SJCRH30 (cell line): ENCODE data around the gene AHCYL2. TPM values are rescaled to one million over a fixed set of nuclear protein-coding genes. Genes with fewer than 3 reads are reported as not detected.
"Not testable (repeated sequence)": the region's sequence is repeated elsewhere in the genome, so short reads cannot be mapped to it uniquely, and the experiment has no call there.

Experiments used
- DNase-seq, 2 experiments: peaks; one replicate each; pipeline ENCODE4 v3.0.0-alpha.2; 2015 to 2020
- H3K27ac ChIP-seq: fragments of 250-450 bp; sonication (Bioruptor Pico); 2 replicates; pipeline ENCODE4 v1.5.1; 2020; ENCODE audit warnings: mild to moderate bottlenecking, moderate library complexity
- H3K27me3 ChIP-seq: fragments of 250-450 bp; sonication (Bioruptor Pico); 2 replicates; pipeline ENCODE4 v1.5.1; 2020; ENCODE audit warnings: mild to moderate bottlenecking, moderate library complexity
- H3K36me3 ChIP-seq: fragments of 250-450 bp; sonication (Bioruptor Pico); 2 replicates; pipeline ENCODE4 v1.5.1; 2020; ENCODE audit warnings: mild to moderate bottlenecking, moderate library complexity
- H3K4me1 ChIP-seq: fragments of 250-450 bp; sonication (Bioruptor Pico); 2 replicates; pipeline ENCODE4 v1.5.1; 2020; ENCODE audit warnings: mild to moderate bottlenecking, moderate library complexity
- H3K4me3 ChIP-seq: fragments of 250-450 bp; sonication (Bioruptor Pico); 2 replicates; pipeline ENCODE4 v1.5.1; 2020; ENCODE audit warnings: mild to moderate bottlenecking, moderate library complexity
- H3K9me3 ChIP-seq: fragments of 250-450 bp; sonication (Bioruptor Pico); replicated peaks from 2 replicates; pipeline ENCODE4 v1.5.1; 2020; ENCODE audit warnings: mild to moderate bottlenecking, moderate library complexity
- total RNA-seq: library from RNA; depleted of rRNA; stranded (reverse); fragments of >200 nt; shearing (Covaris generic); gene quantifications from 2 replicates; pipeline ENCODE4 v1.2.3, GENCODE V29; 2014

The AHCYL2 gene
- total RNA-seq, 1 experiment from 2014 or later = 10.9 TPM

DNA sequence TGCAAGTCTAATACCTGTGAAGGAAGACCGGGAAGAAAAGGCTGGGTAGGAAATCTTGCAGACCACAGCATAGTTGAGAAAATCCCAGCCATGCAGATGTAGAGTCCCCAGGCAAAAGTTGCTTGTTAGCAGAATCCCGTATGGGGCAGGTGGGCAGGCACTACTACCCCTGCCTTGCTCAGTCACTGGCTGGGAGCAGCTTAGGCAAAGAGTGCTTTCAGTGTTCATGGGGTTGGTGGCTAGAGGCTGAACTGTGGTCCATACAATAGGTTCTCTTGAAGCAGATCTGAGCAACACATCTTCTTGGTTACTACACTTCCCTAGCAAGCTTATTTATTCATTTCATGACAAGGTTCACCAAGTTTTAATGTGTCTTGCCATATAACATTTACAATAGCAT, 92.6 kb downstream of the AHCYL2 start:
- no peaks in the 10 kb centered on the region for H3K36me3 ChIP-seq
- H3K4me1 ChIP-seq = peaks cover 15% of the 10 kb centered on the region
- DNase-seq = no peak
- H3K27me3 ChIP-seq = no peaks in the 10 kb centered on the region
- H3K27ac ChIP-seq = no peak overlapping the region
- no peaks in the 10 kb centered on the region for H3K9me3 ChIP-seq
- H3K4me3 ChIP-seq = no peak overlapping the region

DNA sequence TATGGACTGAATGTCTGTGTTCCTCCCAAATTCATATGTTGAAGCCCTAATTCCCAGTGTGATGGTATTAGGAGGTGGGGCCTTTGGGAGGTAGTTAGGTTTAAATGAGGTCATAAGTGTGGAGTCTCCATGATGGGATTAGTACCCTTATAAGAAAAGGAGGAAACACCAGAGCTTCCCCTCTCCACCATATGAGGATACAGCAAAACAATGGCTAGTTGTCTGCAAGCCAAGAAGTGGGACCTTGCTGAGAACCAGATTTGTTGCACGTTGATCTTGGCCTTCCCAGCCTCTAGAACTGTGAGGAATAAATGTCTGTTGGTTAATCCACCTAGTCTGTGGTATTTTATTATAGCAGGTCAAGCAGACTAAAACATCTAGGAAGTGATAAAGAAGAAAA, 102.2 kb downstream of the AHCYL2 start:
- Histone ChIP-seq H3K4me1 (peaks cover 6% of the 10 kb centered on the region; the same call in 1 of the 2 replicates), H3K9me3 (0 out of 2 replicates have a peak, but pooled peaks cover 3% of the 10 kb centered on the region), H3K27ac (no peak overlapping the region), H3K27me3 (no peaks in the 10 kb centered on the region), H3K4me3 (no peak overlapping the region), H3K36me3 (no peaks in the 10 kb centered on the region)
- DNase-seq = no peak

- peaks cover 6% of the 10 kb centered on the region; the same call in 1 of the 2 replicates for H3K4me1 ChIP-seq
- H3K9me3 ChIP-seq = no peaks in the 10 kb centered on the region
- no peak for DNase-seq
- H3K27ac ChIP-seq = no peak overlapping the region
- H3K4me3 ChIP-seq = no peak overlapping the region
- H3K36me3 ChIP-seq = no peaks in the 10 kb centered on the region
- no peaks in the 10 kb centered on the region for H3K27me3 ChIP-seq
Measured at GRCh38 chr7:129332254-129333035, 107.6 kb downstream of the AHCYL2 start.

DNA sequence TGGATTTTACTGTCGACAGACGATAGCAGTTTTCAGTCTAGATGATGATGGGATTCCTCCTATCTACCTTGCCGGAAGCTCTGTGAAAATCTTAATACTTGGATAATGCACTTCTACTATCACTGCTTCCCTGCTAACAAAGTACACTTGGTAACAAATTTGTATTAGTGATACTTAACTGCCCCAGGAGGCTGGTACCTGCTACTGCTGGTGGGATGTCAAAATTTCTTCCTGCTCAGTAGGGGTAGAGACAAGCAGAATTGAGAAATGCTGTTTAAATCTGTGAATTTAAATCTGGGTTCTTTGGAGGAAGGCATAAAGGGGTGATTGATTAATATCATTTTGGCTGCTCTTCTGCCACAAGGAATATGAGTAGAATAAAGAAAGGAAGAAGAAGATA, 109.6 kb downstream of the AHCYL2 start:
- Histone ChIP-seq H3K36me3 (no peaks in the 10 kb centered on the region), H3K4me1 (no peaks in the 10 kb centered on the region; the same call in 1 of the 2 replicates), H3K9me3 (no peaks in the 10 kb centered on the region), H3K27ac (no peak overlapping the region), H3K27me3 (no peaks in the 10 kb centered on the region), H3K4me3 (no peak overlapping the region)
- no peak for DNase-seq

- no peaks in the 10 kb centered on the region for H3K9me3 ChIP-seq
- no peaks in the 10 kb centered on the region for H3K27me3 ChIP-seq
- no peak for DNase-seq
- no peak overlapping the region for H3K27ac ChIP-seq
- no peak overlapping the region for H3K4me3 ChIP-seq
- no peaks in the 10 kb centered on the region for H3K36me3 ChIP-seq
- H3K4me1 ChIP-seq = no peaks in the 10 kb centered on the region
Measured at GRCh38 chr7:129338450-129338849, 113.6 kb downstream of the AHCYL2 start.

GRCh38 chr7:129341212-129341611, 116.4 kb downstream of the AHCYL2 start:
- no peak overlapping the region for H3K4me3 ChIP-seq
- H3K27me3 ChIP-seq = no peaks in the 10 kb centered on the region
- H3K4me1 ChIP-seq = no peaks in the 10 kb centered on the region
- H3K27ac ChIP-seq = no peak overlapping the region
- DNase-seq = no peak
- H3K9me3 ChIP-seq = no peaks in the 10 kb centered on the region
- H3K36me3 ChIP-seq = no peaks in the 10 kb centered on the region

DNA sequence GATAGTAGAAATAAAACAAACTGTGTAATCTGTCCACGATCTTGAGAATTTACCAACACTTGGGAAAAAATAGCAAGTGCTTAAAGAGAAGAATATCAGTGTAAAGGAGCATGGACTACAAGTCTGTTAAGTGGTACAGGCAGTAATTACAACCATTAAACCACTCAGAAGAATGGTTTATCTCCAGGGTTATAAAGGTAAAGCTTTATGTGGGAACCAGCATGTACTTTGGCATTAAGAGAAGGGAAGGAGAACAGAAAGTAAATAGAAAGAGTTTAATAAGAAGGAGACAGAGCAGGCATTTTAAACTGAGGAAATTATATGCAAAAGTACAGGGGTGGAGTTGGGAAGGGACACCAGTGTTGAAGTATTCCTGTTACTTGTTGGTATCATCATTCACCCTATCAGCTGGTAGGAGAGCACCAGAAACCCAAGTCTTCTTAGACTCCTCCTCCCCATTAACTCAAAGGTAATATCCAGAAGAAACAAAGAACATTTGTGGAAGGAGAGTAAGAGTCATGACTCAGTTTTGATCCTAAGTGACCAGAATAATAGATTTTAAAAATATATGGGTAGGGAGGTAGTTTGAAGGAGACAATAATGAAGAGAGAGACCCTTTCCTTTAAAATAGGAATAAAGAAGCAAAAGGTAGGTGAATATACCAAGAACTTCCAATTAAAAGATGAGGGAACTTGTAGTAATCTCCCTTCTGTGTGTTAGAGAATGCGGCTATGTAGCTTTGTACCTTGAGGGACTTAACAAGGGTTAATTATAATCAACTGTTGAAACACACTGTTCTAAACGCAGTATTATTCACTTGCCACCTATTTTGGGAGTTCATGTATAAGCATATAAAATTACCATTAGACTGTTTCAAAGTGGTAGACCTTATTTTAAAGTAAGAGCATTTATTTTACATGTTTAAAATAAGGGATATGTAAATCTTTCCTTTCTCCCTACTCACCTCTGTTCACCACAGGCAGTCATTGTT, 117.3 kb downstream of the AHCYL2 start:
- H3K27ac ChIP-seq = no peak overlapping the region
- no peaks in the 10 kb centered on the region for H3K4me1 ChIP-seq

DNA sequence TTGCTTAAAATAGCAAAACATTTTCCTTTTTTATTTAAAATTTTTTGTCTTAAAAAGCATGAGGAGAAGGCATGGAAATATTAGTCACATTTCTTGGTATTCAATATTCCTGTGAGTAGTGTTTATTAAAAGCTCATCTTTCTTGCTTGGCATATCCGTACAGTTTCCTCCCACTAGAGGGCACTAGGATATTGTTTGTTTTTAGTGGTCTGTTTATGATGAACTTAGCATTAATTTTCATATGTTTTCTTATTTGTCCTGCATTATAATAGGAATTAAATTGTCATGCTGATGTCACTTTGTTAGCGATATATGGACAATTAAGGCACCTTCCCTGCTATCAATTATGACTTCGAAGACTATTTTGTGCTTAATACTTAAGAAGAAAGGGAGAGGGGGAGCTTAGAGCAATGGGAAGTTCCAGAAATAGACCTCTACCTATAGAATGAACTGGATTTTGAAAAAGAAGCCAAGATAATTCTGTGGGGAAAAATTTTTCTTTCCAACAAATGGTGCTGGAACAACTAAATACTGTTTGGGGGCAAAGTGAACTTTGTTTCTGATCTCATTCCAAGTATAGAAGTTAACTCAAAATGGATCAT, 118.4 kb downstream of the AHCYL2 start:
- Histone ChIP-seq H3K27ac (no peak overlapping the region), H3K4me1 (no peaks in the 10 kb centered on the region), H3K9me3 (no peaks in the 10 kb centered on the region), H3K36me3 (no peaks in the 10 kb centered on the region), H3K27me3 (no peaks in the 10 kb centered on the region), H3K4me3 (no peak overlapping the region)
- peak; percentile 17 to 72 for DNase-seq

More for the DNA sequence above, 117.3 kb downstream of the AHCYL2 start:
- Histone ChIP-seq H3K27me3 (no peaks in the 10 kb centered on the region), H3K36me3 (no peaks in the 10 kb centered on the region), H3K9me3 (no peaks in the 10 kb centered on the region), H3K4me3 (no peak overlapping the region)
- no peak for DNase-seq

GRCh38 chr7:129347330-129347729, 122.5 kb downstream of the AHCYL2 start:
- Histone ChIP-seq H3K27me3 (no peaks in the 10 kb centered on the region), H3K27ac (no peak overlapping the region), H3K36me3 (no peaks in the 10 kb centered on the region), H3K4me3 (no peak overlapping the region), H3K4me1 (no peaks in the 10 kb centered on the region; the same call in 1 of the 2 replicates), H3K9me3 (no peaks in the 10 kb centered on the region)
- DNase-seq = no peak

DNA sequence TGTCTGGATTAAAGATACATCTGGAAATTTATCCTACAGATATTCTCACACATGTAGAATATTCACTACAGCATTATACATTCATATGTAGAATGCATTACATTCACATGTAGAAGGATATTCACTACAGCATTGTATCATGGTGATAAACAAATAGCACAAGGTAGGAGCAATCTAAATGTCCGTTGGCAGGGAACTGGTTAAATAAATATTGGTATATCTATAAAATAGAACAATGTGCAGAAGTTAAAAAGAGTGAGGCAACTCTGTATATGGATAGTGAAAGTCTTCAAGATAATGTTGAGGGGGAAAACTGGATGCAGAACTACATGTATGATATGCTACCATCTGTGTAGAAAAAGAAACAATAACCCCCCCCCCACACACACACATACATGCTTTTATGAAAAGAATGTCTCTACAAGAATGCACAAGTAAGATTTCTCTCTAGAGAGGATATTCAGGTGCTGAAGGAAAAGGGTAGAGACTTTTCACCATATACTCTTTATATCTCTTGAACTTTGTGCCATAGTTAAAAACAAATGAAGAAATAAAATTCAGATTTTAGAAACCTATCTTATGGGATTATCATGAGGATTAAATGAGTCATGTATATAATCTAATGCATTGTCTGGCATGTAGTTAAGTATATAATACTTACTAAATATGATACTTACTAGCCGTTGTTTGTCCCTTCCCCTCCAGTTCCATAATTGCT, 123.4 kb downstream of the AHCYL2 start:
- Histone ChIP-seq H3K4me1 (no peaks in the 10 kb centered on the region; the same call in 1 of the 2 replicates), H3K4me3 (no peak overlapping the region), H3K36me3 (no peaks in the 10 kb centered on the region), H3K27ac (no peak overlapping the region), H3K9me3 (no peaks in the 10 kb centered on the region), H3K27me3 (no peaks in the 10 kb centered on the region)
- no peak for DNase-seq

DNA sequence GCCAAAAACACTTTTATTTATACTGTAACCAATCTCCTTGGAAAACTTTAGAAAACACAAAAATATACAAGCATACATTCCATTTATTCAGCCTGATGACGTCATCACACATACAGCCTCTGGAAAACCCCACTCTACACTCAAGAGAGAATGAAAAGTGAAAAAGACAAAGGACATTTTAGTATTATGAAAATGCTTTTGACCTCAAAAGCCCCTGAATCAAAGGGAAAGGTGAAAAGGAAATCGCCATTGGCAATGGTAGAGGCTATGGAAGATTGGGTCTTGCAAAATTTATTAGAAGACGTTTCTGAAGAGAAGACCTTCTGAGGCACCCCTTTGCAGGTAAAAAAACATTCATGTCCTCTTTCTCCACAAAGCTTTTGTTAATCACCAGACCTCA, 126.5 kb downstream of the AHCYL2 start:
- DNase-seq = no peak

DNA sequence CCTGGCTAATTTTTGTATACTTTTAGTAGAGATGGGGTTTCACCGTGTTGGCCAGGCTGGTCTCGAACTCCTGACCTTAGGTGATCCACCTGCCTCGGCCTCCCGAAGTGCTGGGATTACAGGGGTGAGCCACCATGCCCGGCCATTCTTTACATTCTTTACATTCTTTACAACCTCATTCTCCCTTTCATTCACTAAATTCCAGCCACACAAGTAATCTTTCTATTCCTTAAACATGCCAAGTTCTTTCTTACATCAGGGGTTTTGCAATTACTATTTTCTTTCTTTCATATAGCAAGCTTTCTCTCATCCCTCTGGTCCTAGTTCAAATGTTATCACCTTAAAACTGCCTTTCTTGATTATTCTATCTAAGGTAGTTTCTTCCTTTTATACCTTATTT, 128.3 kb downstream of the AHCYL2 start:
- H3K36me3 ChIP-seq, H3K9me3 ChIP-seq, H3K4me1 ChIP-seq, H3K4me3 ChIP-seq, H3K27me3 ChIP-seq, DNase-seq, H3K27ac ChIP-seq: not testable (repeated sequence)

More for the DNA sequence above, 126.5 kb downstream of the AHCYL2 start:
- Histone ChIP-seq H3K27me3 (no peaks in the 10 kb centered on the region), H3K4me1 (no peaks in the 10 kb centered on the region; the same call in 1 of the 2 replicates), H3K4me3 (no peak overlapping the region), H3K36me3 (no peaks in the 10 kb centered on the region), H3K27ac (no peak overlapping the region), H3K9me3 (no peaks in the 10 kb centered on the region)

DNA sequence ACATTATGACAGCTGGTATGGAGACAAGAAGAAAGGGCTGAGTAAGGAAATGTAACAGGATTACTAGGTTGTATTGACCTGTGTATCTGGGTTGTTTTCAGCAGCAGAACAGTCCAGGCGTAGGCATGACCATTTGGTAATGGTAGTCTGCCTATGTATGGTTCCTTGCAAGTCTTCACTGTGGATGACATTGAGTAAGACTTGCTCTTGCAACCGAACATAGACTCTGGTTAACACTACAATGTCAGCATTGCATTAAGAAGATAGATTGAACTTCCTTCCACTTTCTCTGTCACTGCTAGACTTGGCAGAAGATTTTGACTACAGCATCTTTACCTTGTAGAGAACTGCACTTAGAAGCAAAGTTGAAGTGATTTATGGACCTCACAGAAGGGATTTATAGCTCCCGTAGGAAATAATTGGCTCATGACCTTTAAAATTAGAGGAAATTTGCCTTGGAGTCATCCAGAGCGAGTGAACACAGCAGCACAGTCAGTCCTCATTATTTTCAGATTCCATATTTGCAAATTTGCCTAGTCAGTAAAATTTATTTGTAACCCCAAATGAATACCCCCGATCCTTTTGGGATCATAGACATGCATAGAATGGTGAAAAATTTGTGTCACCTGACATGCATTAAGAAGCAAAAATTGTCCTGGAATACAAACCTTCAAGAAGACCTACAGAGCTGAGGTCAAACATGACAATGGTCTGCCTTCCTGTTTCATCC, 129.8 kb downstream of the AHCYL2 start:
- no peak for DNase-seq
- no peaks in the 10 kb centered on the region for H3K9me3 ChIP-seq
- no peak overlapping the region for H3K4me3 ChIP-seq

DNA sequence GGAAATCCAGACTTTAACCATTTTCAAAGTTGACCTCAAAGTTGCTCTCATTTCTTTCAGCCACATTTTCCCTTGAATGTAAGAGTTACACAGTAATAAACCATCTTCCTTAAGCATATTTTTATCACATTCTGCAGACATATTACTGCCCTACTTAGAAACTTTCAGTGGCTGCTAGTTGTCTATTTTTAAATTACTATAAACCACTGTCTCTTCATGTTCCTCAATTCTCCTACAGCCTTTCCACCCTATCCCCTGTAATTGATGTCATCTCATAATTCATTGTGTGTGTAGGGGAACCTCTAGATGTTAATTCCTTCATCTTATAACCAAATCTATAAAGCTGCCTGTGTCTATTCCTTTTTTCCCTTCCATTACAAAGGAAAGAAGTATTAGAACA, 131.3 kb downstream of the AHCYL2 start:
- Histone ChIP-seq H3K9me3 (no peaks in the 10 kb centered on the region), H3K27me3 (no peaks in the 10 kb centered on the region), H3K4me1 (no peaks in the 10 kb centered on the region; the same call in 1 of the 2 replicates), H3K36me3 (no peaks in the 10 kb centered on the region), H3K4me3 (no peak overlapping the region), H3K27ac (no peak overlapping the region)
- no peak for DNase-seq

More for the DNA sequence above, 129.8 kb downstream of the AHCYL2 start:
- no peak overlapping the region for H3K27ac ChIP-seq
- H3K27me3 ChIP-seq = no peaks in the 10 kb centered on the region
- no peaks in the 10 kb centered on the region for H3K36me3 ChIP-seq
- no peaks in the 10 kb centered on the region; the same call in 1 of the 2 replicates for H3K4me1 ChIP-seq
